ENCODE results near the gene ELOB. TPM values are rescaled to one million over a fixed set of nuclear protein-coding genes. Genes with fewer than 3 reads are reported as not detected.
A peak's percentile ranks its signal among the peaks of the same experiment; 100 is the strongest.

The ELOB gene
- total and polyA plus RNA-seq, 8 donors, result 69.9 to 318 (median 101) TPM

DNA sequence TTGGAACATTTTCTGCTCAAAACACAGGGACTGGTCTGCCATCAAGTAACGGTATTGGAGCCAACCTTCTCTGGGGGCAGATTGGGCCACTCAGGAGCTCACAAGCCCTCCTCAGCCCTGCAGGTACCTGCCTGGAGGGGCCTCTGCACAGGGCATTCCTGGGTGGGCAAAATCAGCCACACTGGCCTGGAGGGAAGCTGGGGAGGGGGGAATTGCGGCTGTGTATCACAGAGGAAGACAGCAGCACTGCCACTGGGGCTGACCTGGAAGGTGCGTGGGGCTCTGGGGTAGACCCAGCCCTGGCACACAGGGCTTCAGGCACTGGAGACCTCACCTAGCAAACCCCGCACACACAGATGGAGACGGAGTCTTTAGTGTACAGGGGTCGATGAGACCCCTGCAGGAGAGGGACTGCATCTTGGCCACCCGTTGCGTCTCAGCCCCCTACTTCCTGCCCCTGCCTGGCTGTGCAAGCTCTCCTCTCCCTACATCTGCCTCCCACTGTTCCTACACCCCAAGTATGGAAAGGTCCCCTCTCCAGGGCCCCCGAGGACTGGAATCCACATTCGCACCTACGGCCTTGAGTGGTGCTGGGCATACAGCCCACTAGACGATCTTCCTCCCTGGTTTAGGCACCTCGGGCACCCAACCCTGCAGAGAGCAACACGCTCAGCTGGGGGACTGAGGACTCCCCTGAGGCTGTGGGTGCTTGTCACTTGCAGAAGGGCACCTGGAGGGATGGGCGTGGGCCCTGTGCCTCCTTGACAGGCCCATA, 31.8 kb downstream of the ELOB start:
- Histone ChIP-seq H3K4me3 (no peak overlapping the region), H3K4me1 (peaks cover 0 to 4% (median 0%) of the 10 kb centered on the region in 3 donors), H3K36me3 (no peaks in the 10 kb centered on the region), H3K27me3 (no peaks in the 10 kb centered on the region), H3K9me3 (no peaks in the 10 kb centered on the region), H3K27ac (no peak overlapping the region)
- FAIRE-seq, result no peak
- no peak for ATAC-seq
- TF ChIP-seq, protein P1, sequence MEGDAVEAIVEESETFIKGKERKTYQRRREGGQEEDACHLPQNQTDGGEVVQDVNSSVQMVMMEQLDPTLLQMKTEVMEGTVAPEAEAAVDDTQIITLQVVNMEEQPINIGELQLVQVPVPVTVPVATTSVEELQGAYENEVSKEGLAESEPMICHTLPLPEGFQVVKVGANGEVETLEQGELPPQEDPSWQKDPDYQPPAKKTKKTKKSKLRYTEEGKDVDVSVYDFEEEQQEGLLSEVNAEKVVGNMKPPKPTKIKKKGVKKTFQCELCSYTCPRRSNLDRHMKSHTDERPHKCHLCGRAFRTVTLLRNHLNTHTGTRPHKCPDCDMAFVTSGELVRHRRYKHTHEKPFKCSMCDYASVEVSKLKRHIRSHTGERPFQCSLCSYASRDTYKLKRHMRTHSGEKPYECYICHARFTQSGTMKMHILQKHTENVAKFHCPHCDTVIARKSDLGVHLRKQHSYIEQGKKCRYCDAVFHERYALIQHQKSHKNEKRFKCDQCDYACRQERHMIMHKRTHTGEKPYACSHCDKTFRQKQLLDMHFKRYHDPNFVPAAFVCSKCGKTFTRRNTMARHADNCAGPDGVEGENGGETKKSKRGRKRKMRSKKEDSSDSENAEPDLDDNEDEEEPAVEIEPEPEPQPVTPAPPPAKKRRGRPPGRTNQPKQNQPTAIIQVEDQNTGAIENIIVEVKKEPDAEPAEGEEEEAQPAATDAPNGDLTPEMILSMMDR (IDR thresholded peaks at IDR 0.05), result no peak
- peak in 1 of 6 donors; percentile 34 for DNase-seq
- intact Hi-C loops (cut with DNase I), result no loop called here
- WGBS, 2 donors, result 73 to 74% methylated on average over 14 to 15 of the region's 15 CpGs

DNA sequence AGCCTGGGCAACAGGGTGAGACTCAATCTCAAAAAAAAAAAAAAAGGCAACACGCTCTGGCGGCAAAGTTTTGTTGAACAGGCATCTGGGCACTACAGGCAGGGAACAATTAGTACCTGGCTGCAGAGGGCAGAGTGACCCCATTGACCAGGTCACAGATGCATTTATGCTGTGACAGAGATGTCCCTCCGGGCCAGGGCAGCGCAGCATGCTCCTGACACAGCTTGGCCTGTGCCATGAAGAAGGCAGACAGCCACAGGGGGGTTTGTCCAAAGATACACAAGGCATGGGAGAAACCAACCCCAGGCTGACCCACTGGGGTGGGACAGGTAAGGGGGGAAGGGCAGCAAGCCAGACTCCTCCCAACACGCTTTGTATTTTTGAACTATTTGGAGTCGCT, 32.4 kb downstream of the ELOB start:
- H3K4me3 ChIP-seq, result no peak overlapping the region
- no peak for DNase-seq

DNA sequence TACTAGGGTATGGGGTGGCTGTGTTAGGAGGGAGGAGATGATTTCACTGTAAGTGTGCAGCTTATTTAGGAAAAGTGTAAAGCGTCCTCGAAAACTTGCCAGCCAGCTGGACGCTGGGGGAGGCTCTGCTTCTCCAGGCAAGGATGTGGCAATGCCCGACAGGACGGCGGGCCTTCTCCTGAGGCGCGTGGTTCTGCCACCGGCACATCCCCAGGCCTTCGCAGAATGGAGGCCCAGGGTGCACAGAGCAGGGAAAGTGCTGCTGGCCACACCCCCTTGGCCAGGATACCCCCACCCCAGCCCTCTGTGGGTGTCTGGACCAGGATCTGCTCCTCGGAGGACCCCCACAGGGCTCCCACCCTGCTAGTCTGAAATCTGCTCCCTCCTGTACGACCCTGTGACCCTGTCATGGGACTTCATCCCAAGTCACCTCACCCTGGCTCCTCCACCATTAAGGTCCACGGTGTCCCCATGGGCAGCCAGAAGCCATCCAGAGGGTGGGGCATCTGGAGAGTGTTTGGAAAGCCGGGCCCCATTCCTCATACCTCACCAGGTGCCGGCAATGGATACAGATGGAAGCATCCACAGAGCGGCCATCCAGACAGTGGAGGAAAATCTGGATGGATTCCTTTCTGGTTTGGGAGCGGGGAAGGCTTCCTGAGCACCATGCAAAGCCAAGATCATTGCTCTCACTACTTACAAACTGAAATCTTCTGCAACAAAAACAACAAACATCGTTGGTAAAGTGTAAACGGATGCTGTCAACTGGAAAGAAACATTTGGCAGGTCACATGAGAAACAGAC, 33.9 kb downstream of the ELOB start:
- no peak for ATAC-seq
- 85 to 87% methylated on average over 17 to 19 of the region's 19 CpGs for WGBS, 2 donors
- intact Hi-C loops (cut with DNase I), result no loop called here

More for the DNA sequence above, 32.4 kb downstream of the ELOB start:
- FAIRE-seq, result no peak
- TF ChIP-seq, protein P1 (IDR thresholded peaks at IDR 0.05), result no peak
- Histone ChIP-seq H3K27ac (no peak overlapping the region), H3K36me3 (no peaks in the 10 kb centered on the region), H3K27me3 (no peaks in the 10 kb centered on the region), H3K4me1 (peaks cover 0 to 4% (median 0%) of the 10 kb centered on the region in 3 donors), H3K9me3 (no peaks in the 10 kb centered on the region)
- intact Hi-C loops (cut with DNase I), result no loop called here
- WGBS, 2 donors, result 79 to 88% methylated on average over 6 of the region's 6 CpGs
- no peak for ATAC-seq

DNA sequence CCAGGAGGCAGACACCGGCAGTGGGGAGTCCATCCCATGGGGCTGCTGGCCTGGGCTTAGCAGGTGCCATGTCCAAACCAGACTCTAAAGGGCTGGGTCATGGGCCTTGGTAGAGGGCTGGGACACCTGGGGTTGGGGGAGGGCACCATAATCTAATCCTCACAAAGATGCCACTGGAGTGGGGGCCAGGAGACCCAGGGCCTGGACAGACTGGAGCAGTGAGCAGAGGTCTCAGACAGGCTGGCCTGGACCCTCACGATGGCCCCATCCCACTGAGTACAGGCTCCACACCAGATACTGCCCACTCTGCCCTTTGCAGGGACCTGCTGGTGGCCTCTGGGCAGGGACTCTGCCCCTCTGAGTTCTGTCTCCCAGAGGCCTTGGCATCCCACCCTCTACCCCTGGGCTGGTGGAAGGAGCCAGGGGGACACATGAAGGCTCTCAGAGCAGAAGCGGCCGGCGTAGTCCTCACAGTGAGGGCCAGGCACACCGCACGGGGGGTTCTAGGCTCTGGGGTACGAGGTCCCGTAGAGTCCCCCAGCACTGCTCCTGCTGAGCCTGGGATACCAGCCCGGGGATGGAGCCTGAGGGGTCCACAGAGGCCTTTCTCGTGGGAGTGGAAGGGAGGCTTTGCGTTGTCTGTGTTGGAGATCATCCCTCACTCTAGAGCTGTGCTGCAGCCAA, 34.6 kb downstream of the ELOB start:
- 91% methylated on average over 12 of the region's 12 CpGs for WGBS, 2 donors
- intact Hi-C loops (cut with DNase I), result no loop called here
- FAIRE-seq (no peak), ATAC-seq (no peak), DNase-seq (no peak)
- Histone ChIP-seq H3K4me3 (no peak overlapping the region), H3K27ac (no peak overlapping the region), H3K9me3 (no peaks in the 10 kb centered on the region), H3K27me3 (no peaks in the 10 kb centered on the region), H3K4me1 (no peaks in the 10 kb centered on the region), H3K36me3 (no peaks in the 10 kb centered on the region)
- TF ChIP-seq, protein P1 (IDR thresholded peaks at IDR 0.05), result no peak

More for the DNA sequence above, 33.9 kb downstream of the ELOB start:
- H3K4me1 ChIP-seq, result no peaks in the 10 kb centered on the region
- no peak overlapping the region for H3K4me3 ChIP-seq
- H3K36me3 ChIP-seq, result no peaks in the 10 kb centered on the region
- H3K27me3 ChIP-seq, result no peaks in the 10 kb centered on the region
- DNase-seq (no peak), FAIRE-seq (no peak)
- H3K9me3 ChIP-seq, result no peaks in the 10 kb centered on the region
- no peak overlapping the region for H3K27ac ChIP-seq
- TF ChIP-seq, protein P1 (IDR thresholded peaks at IDR 0.05), result no peak
